ENCODE data around the gene RNU6-7.

- TF ChIP-seq EZH2 (IDR thresholded peaks at IDR 0.05; ENCODE audit: insufficient read depth, poor library complexity, severe bottlenecking) (no peak), EZH2phosphoT487 (IDR thresholded peaks at IDR 0.05; ENCODE audit: insufficient read depth, low read depth) (no peak)
Observed at GRCh38 chr14:32225378-32225920, 23.6 kb downstream of the RNU6-7 start.

Measured in GM23248 (cell line).